GM19467 (cell line): Measurements from ENCODE around the gene KLRB1.
"Not testable (repeated sequence)": the region's sequence is repeated elsewhere in the genome, so short reads cannot be mapped to it uniquely, and the experiment has no call there.

Source experiments
- ATAC-seq: cut with Tn5 transposase; IDR thresholded peaks from one replicate; pipeline ENCODE4 v1.9.1; 2021; ENCODE audit warnings: mild to moderate bottlenecking, moderate library complexity; ENCODE audit not compliant: unreplicated experiment

The KLRB1 gene

GRCh38 chr12:9607716-9608115 is at the start of gene KLRB1:
KLRB1 (minus strand) TSS chr12:9607916; CDS start chr12:9607839, 77 bp downstream.
- ATAC-seq: no peak

DNA sequence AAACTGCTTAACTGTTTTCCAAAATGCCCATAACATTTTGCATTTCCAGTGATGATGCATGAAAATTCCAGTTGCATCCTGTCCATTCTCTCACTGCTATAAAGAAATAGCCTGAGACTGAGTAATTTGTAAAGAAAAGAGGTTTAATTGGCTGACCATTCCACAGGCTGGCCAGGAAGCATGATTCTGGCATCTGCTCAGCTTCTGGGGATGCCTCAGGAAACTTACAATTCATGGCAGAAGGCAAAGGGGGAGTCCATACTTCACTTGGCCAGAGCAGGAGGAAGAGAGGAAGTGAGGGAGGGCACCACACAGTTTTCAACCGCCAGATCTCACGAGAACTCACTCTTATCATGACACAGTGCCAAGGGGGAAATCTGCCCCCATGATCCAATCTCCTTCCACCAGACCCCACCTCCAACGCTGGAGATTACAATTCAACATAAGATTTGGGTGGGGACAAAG is 43.6 kb upstream of the KLRB1 start:
- ATAC-seq: no peak

GRCh38 chr12:9650151-9650576 is 42.4 kb upstream of the KLRB1 start:
- no peak for ATAC-seq

DNA sequence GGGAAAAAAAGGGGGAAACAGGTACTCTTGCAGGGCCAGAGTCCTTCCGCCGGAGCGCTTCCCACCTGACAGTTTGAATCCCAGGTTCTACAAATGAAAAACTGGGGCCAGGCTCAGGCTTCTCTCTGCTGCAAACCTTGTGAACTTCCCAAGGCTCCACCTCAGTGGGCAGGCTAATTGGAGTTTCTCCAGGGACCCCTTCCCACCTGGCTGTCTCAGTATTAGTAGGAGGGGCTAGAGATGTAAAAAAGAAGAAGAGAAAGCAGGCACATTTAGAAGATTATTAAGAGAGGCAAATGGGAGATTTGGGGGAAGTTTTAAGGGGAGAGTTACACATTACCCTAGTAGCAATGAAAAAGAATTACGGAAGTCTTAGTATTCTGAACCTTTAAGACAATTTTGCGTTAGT is 41.8 kb upstream of the KLRB1 start:
- ATAC-seq: no peak

- no peak for ATAC-seq
Observed at GRCh38 chr12:9648701-9649531, 41.2 kb upstream of the KLRB1 start.

DNA sequence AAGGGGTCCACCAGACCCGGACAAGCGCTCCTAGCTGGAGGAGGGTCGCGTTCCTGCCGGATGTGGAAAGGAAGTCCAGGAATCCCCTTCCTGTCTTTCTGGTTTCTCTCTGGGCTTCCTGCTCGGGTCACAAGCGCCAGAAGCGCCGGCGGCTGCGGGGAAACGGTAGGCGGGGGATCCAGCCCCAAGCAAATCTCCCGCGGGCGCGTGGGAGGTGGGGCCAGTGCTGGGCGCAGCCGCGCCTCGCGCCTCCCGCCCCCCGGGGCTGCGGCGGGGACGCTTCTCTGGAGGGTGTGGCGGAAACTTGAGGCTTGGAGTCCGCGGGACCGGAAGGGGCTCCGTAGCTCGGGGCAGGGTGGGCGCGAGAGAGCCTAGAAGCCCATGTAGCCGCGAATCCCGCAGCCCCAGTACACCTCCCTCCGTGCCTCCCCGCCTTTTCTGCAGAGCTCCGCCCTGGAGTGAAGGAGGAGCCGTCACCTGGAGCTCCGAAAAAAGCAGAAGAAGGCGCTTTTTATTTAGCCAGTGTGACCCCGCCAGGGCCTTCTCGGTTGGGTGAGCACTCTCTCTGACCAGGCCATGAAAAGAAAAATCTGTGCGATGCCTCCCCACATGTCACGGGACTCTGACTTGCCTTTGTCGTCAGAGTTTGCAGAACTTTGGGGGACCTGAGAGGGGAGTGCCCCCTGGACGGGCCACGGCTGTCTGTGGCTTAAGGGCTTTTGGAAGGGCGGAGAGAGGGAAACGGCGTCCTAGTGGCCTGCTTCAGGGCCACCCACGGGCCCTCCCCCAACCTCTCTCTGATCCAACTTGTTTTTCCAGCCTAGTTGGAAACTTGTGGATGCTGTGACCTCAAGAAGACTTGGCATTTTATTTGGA is 40.3 kb upstream of the KLRB1 start:
- ATAC-seq: peak; percentile 64

GRCh38 chr12:9646794-9647781 is 39.4 kb upstream of the KLRB1 start:
- ATAC-seq: no peak

GRCh38 chr12:9644985-9645551 is 37.4 kb upstream of the KLRB1 start:
- not testable (repeated sequence) for ATAC-seq

DNA sequence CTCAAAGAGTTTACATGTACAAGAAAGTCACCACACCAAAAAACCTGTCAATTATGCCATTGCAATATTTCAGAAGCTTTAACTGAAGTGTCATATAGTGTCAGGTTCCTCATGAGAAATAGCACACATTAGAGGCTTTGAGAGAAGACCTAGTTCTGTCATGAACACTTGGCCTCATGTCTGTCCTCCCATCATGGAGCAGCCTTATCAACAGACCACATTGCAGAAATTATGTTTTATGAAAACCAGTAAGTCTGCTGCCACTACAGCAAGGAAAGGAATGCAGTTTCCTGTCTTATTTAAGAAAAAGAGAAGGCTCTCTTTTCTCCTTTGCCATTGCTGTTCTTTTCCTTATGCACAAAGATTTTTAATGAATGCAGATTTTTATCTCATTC is 35.5 kb upstream of the KLRB1 start:
- ATAC-seq: no peak

DNA sequence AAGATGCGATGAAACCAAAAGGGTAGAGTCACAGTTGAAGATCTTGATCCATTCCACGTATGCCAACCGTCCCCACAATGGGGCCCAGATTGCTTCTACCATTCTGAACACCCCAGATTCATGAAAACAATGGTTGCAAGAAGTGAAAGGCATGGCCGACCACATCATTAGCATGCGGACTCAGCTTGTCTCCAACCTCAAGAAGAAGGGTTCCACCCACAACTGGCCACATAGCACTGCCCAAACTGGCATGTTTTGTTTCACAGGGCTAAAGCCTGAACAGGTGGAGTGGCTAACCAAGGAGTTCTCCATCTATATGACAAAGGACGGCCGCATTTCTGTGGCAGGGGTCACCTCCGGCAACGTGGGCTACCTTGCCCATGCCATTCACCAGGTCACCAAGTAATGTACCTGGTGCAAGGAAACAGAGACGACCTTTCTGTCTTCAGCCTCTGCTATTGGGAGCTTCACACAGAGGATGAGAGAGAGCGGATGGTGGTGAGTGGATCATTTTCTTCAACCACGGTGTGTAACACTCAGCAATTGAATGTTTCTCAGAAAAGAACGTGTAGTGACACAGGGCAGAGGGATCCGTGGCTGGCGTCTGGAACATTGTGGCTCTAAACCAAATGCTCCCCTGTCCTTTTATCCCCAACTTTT is 35.0 kb upstream of the KLRB1 start:
- ATAC-seq: no peak

DNA sequence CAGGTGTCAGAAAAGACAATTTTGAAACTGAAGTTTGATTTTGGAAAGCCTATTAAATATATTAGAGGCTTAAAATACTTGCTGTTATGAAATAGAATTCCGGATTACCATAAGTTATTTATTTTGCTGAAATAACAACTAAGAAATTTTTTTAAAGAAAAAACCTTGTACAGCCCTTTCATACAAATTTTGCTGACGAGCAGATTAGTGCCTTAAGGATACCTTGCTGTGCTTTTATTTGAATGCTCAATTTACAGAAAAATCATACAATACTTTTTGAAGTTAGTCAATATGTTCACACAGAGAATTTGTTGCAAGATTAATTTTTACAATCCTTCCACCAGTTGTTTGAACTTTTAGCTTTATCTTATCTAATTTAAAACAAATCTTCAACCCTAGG is 32.3 kb upstream of the KLRB1 start:
- no peak for ATAC-seq

GRCh38 chr12:9636851-9637206 is 29.1 kb upstream of the KLRB1 start:
- no peak for ATAC-seq

DNA sequence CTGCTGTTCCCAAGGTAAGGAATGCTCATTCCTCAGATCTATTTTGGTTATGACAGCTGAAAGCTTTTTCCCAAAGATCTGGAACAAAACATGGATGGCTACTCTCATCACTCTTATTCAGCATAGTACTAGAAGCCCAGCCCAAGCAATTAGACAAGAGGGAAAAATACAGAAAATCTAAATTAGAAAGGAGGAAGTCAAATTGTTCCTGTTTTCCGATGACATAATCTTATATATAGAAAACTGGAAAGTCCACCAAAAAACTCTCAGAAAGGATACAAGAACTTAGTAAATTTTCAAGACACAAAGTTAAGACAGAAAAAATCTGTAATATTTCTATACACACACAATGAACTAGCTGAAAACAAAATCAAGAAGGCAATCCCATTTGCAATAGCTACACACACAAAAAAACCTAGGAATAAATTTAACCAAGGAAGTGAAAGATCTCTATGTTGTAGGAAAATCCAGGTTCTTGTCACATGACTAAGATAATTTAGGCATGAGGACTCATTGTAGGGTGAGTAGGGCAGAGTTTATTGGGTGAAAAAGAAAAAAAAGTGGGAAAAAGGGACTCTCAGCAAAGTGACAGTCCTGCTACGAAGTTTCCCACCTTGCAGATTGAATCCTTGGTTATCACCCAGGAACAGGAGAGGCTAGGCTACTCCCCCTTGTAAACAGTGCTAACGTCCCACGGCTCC is 28.6 kb upstream of the KLRB1 start:
- ATAC-seq: no peak

- no peak for ATAC-seq
Observed at GRCh38 chr12:9634969-9635754, 27.4 kb upstream of the KLRB1 start.

- ATAC-seq: no peak
Observed at GRCh38 chr12:9634177-9634803, 26.6 kb upstream of the KLRB1 start.

DNA sequence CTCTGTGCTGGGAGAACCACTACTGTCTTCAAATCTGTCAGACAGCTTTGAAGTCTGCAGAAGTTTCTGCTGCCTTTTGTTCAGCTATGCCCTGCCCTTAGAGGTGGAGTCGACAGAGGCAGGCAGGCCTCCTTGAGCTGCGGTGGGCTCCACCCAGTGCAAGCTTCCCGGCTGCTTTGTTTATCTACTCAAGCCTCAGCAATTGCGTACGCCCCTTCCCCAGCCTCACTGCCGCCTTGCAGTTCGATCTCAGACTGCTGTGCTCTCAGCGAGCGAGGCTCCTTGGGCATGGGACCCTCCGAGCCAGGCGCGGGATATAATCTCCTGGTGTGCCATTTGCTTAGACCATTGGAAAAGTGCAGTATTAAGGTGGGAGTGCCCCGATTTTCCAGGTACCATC is 25.1 kb upstream of the KLRB1 start:
- no peak for ATAC-seq

DNA sequence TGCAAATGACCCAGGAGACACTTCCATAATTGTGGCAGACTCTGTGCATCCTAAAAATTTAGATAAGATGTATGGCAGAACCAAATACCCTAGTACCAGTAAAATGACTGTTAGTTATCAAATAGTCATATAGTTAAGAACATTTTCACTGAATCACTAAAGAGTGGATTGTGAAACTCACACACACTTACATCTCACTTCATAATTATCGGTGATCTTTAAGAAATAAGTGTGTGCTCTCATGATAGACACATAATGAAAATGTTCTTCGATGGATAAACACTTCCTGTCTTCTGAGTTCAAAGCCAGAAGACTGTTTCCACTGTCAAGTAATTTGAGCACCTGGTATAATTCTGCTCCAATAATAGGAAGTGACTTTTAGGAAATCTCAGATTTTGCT is 19.1 kb upstream of the KLRB1 start:
- ATAC-seq: no peak

- ATAC-seq: no peak
Observed at GRCh38 chr12:9626291-9626690, 18.6 kb upstream of the KLRB1 start.
